Raji (cell line): ENCODE measurements around the gene ZC3H15.

ENCODE experiments used
- POLR2A ChIP-seq: IDR thresholded peaks from 2 replicates; pipeline ENCODE4 v1.6.1; 2011; ENCODE audit warnings: low read depth, low read length, control low read depth; ENCODE audit not compliant: insufficient read depth

Gene ZC3H15

DNA sequence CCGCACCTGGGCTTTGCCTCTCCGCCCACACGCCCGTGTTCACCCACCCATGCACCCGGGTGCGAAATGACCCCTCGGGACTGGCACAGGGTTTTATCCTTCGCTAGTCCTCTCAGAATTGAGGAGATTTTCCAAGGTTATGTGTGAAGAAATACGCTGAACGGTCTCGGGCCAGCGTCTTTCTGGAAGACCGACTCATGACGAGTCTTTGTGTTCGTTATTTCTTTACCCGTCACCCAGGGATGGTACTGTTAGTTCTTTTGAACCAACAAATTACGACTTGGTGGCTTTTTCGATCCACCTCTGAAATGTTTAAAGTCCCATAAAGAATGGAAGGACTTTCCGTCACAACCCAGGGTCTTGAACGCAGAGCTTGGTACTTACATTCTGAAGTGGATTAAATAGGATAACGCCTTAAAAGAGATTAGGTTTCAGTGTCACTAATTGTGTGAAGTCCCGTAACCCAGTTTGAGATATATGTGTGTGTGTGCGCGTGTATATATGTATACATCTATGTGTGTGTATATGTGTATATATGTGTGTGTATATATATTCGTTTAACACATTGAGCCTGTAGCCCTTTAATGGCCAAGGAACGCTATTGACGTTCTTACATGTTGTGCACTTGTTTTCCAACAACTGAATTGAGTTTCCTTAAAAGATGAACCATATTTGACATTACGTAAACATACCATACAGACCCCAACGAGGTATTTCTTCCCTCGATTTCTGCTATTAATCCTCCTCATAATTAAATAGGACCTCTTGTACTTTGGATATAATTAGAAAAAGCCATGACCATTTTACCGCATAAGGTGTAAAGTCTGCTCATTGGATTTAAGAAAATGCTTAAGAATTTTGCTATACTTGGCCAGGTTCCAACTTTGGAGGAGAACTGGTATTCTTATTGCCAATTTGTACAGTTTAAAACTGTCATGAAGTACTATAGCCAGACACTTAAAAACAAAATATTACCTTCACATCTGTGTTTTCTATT lies 889 bp downstream of the ZC3H15 start:
- TF ChIP-seq POLR2A = no peak

DNA sequence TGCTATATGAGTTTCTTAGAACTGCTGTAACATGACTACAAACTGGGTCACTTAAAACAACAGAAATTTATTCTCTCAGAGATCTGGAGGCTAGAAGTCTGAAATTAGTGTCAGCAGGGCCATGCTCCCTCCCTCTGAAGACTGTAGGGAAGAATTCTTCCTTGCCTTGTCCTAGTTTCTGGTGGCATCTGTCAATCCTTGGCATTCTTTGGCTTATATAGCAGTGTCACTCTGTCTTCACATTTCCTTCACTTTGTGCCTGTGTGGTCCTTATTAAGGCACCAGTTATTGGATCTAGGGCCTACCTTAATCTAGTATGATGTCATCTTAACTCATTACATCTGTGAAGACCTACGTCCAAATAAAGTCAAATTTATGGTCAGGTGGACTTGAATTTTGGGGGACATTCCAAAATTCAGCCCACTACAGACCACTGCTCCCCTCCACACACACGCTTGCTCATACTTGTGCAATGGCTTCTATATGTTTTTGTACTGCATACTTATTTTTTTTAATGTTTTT lies 7.6 kb downstream of the ZC3H15 start:
- no peak for TF ChIP-seq POLR2A

DNA sequence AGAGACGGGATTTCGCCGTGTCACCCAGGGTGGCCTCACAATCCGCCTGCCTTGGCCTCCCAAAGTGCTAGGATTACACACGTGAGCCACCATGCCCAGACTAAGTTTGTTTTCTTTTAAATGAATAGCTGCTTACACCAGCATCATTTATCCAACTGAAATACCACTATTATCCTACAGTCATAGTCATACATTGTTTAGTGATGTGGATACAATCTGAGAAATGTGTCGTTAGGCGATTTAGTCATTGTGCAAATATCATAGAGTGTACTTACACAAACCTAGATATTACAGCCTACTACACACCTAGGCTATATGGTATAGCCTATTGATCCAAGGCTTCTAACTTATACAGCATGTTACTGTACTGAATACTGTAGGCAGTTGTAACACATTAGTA lies 10.3 kb downstream of the ZC3H15 start:
- TF ChIP-seq POLR2A = no peak

DNA sequence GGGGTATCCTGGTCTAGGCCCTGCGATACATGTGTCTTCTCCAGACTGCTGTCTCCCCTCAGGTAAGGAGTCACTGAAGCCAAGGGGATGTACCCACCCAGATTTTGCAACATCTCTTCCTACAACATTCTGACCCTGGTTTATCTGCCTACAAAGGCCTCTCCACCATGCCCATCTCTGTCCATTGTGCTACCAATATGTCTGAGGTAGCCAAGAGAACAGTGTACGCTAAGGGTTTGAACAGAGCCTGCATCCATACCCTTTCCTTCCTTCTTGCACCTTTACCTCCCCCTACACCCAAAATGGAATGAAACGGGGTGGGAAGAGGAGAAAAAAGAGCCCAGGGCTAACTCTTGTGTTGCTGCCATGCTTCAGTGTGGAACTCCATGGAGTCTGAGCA lies 11.9 kb downstream of the ZC3H15 start:
- TF ChIP-seq POLR2A = no peak

DNA sequence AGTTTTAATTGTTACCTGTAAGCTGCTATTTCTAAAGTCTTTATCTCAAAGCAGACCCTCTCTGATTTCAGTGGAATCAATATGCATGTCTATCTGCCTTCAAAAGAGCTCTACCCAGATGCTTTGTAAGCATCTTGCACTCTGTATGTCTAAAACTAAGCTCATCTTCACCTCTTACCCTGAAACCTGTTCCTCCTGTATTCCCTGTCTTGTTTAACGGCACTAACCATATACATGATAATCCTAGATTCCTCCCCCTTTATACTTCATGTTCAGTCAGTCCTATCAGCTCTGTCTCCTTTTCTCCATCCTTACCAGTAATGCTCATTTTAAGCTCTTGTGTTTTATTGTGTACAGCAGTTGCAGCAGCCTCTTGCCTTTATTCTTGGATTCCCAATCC lies 12.8 kb downstream of the ZC3H15 start:
- TF ChIP-seq POLR2A = no peak

DNA sequence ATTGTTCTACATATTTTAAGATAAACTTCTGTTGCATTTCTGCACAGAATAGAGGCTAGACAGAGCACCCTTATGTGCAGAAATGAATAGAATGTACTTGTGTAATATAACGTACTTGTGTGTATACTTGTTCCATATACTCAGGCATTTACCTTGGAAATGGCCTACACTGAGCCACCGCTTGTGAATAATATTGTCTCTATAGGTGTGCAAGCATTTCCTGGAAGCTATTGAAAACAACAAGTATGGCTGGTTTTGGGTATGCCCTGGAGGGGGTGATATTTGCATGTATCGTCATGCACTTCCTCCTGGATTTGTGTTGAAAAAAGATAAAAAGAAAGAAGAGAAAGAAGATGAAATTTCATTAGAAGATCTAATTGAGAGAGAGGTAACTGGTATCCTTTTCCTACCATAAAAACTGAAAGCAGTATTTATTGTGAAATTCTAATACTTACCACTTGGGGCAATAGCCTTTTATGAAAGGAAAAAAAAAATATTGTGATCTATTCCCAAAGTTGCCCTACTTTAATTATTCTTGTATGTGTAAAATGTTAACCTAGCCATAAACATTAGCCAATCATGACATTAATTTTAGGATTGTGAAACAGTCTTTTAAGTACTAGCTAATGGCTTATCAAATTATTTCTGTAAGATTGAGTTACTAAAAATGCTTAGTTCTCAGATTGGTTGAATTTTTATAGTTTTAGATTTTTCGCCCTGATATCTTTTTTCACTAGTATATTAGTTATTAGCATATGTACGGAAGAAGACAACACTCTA lies 18.0 kb downstream of the ZC3H15 start:
- no peak for TF ChIP-seq POLR2A

DNA sequence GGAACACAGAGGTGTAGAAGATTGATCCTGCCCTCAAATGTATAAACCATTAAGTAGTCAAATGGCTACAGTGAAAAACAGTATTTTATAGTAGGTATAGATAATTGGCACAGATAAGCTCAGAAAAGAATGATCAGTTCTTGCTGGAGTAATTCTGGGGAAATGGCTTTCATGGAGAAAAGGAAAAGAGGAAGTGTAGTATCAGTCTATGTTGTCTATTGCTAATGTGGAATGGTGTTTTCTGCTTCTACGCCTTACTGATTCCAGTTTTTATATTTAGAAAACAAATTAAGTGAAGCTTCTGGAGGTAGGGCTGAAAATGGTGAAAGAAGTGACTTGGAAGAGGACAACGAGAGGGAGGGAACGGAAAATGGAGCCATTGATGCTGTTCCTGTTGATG lies 22.2 kb downstream of the ZC3H15 start:
- TF ChIP-seq POLR2A = no peak

DNA sequence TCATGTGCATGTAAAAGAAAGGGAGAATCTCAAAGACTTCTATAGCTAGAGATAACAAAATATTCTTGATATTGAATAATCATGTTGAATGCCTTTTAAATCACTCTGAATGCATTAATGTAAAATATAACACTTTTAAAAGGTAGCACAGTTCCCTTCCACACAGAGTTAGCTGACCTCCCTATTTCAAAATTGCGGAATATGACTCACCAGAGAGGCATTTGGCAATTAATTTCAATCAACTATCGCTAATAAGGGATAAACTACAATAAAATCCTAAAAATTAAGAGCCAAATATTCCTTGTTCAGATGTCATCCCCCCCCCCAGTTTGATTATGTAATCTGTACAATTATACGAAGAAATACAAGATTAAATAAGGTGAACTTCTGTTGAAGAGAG lies 29.3 kb downstream of the ZC3H15 start:
- no peak for TF ChIP-seq POLR2A

DNA sequence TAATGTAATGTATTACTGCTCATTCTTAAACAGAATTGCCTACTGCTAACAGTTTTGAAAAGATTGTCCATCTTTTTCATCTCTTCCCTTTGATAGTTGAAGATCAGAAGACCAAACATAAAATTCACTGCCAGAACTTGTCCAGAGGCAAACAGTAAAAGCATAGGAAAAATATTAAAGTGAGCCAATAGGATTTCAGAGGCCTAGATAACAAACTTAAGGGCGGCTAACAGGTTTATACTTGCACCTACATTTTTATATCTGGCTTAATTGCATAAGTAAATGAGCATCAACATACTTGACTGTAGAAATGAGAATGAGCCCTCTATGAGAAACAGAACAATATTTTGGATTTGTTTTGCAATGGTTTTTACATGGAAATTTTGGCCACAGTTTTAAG lies 30.3 kb downstream of the ZC3H15 start:
- TF ChIP-seq POLR2A = no peak

DNA sequence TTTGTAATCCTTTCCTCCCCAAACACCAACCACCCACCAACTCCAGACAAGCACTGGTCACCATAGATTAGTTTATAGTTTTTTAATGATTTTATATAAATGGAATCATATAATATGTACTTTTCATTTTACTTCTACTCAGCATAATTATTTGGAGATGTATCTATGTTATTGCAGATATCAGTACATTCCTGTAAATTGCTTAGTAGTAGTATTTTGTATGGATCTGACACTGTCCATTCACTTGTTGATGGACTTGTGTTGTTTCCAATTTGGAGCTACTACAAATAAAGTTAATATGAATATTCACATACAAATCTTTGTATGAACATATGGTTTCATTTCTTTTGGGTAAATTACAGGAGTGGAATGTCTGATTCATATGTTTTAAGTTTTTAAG lies 31.0 kb downstream of the ZC3H15 start:
- no peak for TF ChIP-seq POLR2A

DNA sequence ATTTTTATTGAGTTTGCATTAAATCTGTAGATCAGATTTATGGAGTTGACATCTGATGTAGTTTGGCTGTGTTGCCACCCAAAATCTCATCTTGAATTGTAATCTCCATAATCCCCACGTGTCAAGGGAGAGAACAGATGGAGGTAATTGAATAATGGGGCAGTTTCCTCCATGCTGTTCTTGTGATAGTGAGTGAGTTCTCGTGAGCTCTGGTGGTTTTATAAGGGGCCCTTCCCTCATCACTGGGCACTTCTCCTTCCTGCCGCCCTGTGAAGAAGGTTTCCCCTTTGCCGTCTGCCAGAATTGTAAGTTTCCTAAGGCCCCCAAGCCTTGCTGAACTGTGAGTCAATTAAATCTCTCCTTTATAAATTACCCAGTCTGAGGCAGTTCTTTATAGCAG lies 32.2 kb downstream of the ZC3H15 start:
- no peak for TF ChIP-seq POLR2A

DNA sequence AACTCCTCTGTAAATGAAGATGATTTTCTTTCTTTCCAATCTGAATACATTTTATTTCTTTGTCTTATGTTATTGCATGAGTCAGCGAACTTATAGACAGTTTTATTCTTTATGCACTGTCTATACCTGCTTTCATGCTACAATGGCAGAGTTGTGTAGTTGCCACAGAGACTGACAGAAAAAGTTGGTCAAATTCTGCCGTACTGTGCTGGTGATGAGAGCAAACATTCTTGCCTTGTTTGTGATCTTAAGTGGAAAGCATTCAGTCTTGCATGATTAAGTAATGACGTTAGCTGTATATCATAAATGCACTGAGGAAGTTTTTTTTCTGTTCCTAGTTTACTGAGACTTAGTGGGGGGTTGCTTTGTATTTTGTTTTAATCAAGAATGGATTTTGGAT lies 32.9 kb downstream of the ZC3H15 start:
- no peak for TF ChIP-seq POLR2A

DNA sequence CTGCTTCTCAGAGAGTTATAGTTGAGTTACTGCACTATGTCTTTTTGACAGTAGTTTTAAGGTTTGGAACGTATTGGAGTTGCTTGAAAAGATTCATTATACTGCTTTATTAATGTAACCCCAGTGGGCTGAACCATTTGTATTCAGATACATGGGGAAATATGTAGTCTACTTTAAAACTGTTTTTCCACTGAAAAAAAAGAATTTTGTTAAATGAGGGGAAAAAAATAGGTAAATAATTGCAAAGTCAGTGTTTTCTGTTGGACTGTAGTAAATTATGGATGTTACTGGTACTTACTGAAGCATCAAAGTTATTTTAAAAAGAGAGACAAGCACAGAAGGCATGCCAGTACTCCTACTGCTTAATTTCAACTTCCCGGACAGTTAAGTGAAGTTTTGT lies 36.4 kb downstream of the ZC3H15 start:
- no peak for TF ChIP-seq POLR2A

DNA sequence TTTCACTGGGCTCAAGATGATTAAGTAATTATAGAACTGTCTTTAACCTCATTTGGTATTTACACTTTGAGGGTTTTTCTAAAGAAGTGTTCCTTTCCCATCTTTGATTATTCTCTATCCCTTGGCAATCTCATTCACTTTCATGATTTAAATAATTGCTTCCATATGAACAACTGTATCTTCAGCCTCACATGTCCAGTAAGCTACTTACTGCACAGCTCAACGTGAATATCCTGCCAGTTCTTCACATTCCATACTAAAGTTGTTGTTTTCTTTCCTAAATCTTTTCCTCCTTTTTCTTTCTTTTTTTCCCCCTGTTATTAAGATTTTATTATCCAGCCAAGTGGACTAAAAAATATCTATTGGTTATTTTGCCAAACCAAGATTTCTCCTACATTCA lies 37.7 kb downstream of the ZC3H15 start:
- no peak for TF ChIP-seq POLR2A

DNA sequence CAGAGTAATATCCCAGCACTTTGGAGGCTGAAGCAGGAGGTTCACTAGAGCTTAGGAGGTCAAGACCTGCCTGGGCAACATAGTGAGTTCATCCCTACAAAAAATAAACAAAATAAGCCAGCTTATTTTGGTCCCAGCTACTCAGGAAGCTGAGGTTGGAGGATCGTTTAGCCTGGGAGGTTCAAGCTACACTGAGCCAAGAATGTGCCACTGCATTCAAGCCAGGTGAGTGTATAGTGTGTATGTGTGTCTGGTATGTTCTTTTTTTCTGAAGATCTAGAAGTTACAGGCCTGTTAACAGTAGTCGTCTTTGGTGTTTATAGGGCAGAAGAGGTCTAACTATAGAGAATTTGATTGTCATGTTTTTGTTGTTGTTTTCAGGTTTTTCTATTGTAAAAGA lies 40.2 kb downstream of the ZC3H15 start:
- no peak for TF ChIP-seq POLR2A

DNA sequence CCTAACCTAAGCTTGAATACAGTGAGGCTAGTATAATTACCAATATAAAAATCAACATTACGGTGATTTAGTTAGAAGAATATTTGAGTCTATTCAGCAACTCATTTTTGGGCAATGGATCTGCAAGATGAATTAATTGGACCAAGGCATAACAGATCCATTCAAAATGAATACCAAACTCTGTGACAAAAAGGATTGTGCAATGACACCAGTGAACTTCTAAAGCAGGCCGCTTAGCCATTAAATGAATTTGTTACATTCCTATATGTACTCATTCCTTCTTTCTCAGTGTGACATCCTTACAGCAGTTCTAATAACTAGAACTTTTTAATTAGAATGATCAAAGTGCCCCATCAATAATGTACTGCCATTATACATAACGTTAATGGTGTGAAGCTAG lies 44.3 kb downstream of the ZC3H15 start:
- no peak for TF ChIP-seq POLR2A
